Measurements from ENCODE around the gene FAT4. TPM values are rescaled to one million over a fixed set of nuclear protein-coding genes. Genes with fewer than 3 reads are reported as not detected.

The FAT4 gene
- total and polyA plus RNA-seq, 12 donors: 1.7 to 16.5 (median 11.4) TPM

DNA sequence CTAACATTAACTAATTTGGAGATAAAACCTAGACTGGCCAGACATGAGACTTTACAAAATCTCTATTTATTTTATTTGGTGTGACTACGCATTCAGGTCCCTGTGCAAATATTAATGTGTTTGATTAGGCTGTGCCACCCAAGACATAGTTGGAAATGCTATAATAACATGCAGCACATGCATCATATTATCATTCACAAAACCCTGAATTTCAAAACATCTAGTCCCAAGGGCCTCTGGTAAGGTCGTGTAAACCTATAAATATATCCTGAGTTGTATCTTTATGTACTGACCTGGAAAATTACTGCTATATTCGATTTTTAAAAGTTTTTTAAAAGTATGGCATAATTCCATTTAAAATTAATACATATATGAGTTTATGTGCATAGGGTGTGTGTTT lies 47.1 kb upstream of the FAT4 start:
- Histone ChIP-seq H3K4me1 (peaks cover 0 to 4% (median 0%) of the 10 kb centered on the region in 9 donors), H3K4me3 (no peak overlapping the region), H3K27ac (no peak overlapping the region), H3K27me3 (no peaks in the 10 kb centered on the region), H3K36me3 (no peaks in the 10 kb centered on the region), H3K9me3 (no peaks in the 10 kb centered on the region)
- no peak for DNase-seq
- TF ChIP-seq, protein P1, sequence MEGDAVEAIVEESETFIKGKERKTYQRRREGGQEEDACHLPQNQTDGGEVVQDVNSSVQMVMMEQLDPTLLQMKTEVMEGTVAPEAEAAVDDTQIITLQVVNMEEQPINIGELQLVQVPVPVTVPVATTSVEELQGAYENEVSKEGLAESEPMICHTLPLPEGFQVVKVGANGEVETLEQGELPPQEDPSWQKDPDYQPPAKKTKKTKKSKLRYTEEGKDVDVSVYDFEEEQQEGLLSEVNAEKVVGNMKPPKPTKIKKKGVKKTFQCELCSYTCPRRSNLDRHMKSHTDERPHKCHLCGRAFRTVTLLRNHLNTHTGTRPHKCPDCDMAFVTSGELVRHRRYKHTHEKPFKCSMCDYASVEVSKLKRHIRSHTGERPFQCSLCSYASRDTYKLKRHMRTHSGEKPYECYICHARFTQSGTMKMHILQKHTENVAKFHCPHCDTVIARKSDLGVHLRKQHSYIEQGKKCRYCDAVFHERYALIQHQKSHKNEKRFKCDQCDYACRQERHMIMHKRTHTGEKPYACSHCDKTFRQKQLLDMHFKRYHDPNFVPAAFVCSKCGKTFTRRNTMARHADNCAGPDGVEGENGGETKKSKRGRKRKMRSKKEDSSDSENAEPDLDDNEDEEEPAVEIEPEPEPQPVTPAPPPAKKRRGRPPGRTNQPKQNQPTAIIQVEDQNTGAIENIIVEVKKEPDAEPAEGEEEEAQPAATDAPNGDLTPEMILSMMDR (IDR thresholded peaks at IDR 0.05): no peak
- intact Hi-C loops (cut with DNase I): no loop called here
- WGBS, 2 donors: 54 to 70% methylated on average over 3 of the region's 3 CpGs
- no peak for ATAC-seq

DNA sequence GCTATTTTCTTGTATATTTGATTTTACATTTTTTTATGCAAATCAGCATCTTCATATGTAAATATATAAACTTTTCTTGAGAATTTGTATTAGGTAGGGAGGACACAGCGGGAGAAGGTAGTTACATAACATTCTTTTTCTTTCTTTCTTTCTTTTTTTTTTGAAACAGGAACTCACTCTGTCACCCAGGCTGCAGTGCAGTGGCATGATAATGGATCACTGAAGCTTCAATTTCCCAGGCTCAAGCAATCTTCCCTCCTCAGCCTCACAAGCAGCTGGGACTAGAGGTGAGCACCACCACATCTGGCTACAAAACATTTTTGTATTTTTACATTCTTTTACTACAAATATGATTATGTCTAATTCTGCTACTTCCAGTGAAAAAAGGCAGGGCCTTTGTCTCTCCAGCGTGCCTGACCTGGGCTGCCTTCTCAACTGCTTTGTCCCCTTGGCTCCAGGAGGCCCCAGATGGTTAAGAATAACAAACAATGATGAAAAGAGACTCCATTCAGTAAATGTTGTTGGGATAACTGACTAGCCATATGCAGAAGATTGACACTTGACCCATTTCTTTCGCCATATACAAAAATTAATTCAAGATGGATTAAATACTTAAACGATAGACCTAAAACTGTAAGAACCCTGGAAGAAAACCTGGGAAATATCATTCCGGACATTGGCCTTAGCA lies 46.5 kb upstream of the FAT4 start:
- Histone ChIP-seq H3K27me3 (no peaks in the 10 kb centered on the region), H3K4me1 (peaks cover 0 to 4% (median 0%) of the 10 kb centered on the region in 9 donors), H3K36me3 (no peaks in the 10 kb centered on the region), H3K27ac (no peak overlapping the region), H3K9me3 (no peaks in the 10 kb centered on the region), H3K4me3 (no peak overlapping the region)
- TF ChIP-seq, protein P1 (IDR thresholded peaks at IDR 0.05): no peak
- ATAC-seq: no peak
- no peak for DNase-seq
- 90 to 91% methylated on average over 5 of the region's 5 CpGs for WGBS, 2 donors
- intact Hi-C loops (cut with DNase I): no loop called here

DNA sequence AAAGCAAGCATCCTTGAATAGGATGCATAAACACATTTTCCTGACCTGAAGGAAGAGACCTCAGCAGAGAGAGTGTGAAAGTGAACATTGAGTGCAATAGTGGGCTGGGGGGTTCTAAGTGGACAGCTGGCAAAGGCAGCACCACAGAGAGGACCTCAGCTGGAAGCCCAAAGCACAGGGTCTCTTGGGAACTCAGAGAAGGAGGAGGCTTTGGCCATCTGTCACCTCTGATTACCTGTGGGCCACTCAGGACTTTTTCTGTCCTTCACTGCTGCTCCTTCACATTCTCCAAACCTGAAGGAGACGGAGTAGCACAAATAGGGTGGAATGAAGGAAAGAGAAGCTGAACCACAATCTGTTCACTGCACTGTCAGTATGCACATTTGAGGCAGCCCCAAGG lies 37.9 kb upstream of the FAT4 start:
- no peak overlapping the region for H3K4me3 ChIP-seq
- H3K4me1 ChIP-seq: no peaks in the 10 kb centered on the region
- H3K27ac ChIP-seq: no peak overlapping the region
- intact Hi-C loops (cut with DNase I): no loop called here
- H3K9me3 ChIP-seq: no peaks in the 10 kb centered on the region
- WGBS, 2 donors: 81 to 93% methylated on average over 1 of the region's 1 CpG
- H3K27me3 ChIP-seq: no peaks in the 10 kb centered on the region
- TF ChIP-seq, protein P1 (IDR thresholded peaks at IDR 0.05): no peak
- no peaks in the 10 kb centered on the region for H3K36me3 ChIP-seq
- no peak for DNase-seq
- ATAC-seq: no peak

DNA sequence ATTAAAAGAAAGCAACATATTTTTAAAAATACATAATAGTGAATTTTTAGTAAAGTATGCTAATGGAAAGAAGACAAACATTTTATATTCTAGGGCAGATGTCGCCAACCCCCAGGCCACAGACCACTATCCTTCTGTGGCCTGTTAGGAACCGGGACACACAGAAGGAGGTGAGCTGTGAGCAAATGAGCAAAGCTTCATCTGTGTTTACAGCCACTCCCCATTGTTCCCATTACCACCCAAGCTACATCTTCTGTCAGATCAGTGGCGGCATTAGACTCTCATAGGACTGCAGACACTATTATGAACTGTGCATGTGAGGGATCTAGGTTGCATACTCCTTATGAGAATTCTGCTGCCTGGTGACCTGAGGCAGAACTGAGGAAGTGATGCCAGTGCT lies 37.0 kb upstream of the FAT4 start:
- H3K9me3 ChIP-seq: no peaks in the 10 kb centered on the region
- DNase-seq: no peak
- no peaks in the 10 kb centered on the region for H3K4me1 ChIP-seq
- no peak overlapping the region for H3K27ac ChIP-seq
- ATAC-seq: no peak
- H3K36me3 ChIP-seq: no peaks in the 10 kb centered on the region
- TF ChIP-seq, protein P1 (IDR thresholded peaks at IDR 0.05): no peak
- H3K4me3 ChIP-seq: no peak overlapping the region
- 68 to 96% methylated on average over 3 of the region's 3 CpGs for WGBS, 2 donors
- intact Hi-C loops (cut with DNase I): no loop called here
- H3K27me3 ChIP-seq: no peaks in the 10 kb centered on the region
